Fibroblast of peridontal ligament (primary cell): ENCODE results near the gene TARS3.

Experiments used
- DNase-seq: peaks from one replicate; pipeline ENCODE4 v3.0.0-alpha.2; 2010; ENCODE audit errors: extremely low read depth

Gene TARS3

DNA sequence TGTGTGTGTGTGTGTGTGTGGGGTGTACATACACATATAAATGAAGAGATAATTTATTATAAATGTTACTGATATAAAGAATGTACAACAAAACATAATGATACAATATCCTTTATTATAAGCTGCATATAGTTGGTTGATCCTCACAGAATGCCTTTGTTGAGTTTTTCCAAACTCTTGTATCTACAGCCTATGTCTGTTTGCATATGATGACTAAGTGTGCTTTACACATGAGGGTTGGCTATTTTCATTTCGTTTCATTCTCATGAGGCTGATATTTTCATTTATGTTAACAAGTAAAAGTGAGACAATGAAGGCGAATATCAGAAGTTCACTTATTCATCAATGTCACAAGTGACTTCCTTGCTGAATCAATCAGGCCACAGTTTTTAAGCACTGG is 117.2 kb downstream of the TARS3 start:
- DNase-seq: no peak

DNA sequence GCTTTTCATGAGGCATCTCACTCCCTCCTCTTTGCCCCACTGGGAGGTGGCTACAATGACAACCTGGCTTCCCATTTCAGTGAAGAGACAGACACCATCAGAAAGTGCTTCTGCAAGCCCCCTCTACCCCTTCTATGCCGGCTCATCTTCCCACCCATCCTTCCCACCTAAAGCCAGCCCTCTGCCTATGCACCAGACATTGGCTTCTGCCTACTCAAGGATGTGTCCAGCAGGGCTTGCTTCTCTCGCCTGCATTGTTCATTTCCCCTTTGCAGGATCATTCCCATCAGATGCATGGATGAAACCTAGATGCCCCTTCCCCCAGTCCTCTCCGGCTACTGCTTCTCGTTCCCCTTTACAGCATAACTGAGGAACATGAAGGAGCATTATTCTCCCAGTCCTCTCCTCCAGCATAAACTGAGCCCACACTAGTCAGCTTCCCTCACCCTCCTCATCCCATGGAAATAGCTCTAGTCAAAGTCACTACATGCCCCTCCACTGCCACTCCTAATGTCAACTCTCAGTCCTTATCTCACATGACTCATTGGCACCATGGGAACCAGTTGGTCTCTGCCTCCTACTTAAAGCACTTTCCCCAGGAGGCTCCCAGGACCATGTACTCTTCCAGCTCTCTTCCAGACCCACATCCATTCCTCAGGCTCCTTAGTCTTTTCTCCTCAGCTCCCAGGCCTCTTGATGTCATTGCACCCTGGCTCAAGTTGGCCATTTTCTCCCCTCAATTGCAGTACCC is 120.0 kb downstream of the TARS3 start:
- no peak for DNase-seq
